Measurements from ENCODE around the gene ILDR2.

The ILDR2 gene

DNA sequence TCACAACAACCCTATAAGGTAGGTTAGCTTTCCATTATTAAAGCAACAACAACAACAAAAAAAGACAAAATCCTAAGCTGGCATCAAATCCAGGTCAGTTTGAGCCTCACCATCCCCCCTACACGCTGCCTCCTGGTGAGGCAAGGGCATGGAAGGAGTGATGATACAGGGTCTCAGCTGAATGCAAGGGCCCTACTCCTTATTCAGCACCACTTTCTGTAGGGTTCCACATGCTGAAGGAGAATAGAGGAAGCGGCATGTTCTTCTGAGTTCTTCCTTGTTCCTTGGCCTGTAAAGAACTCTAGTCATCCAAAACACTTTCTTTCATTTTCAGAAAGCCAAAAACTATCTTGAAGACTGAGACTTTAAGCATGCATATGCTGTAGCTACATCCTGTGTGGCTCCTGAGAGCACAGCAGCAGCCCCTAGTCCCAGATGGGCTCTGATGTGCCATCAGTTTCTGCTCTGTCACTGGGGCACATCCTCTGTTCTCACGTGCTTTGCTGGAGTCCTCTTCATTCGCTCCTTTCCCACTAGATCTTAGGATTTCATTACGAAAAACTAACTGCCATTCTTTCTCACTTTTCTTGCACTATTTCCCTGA, 6.2 kb downstream of the ILDR2 start:
- DNase-seq: no peak

DNA sequence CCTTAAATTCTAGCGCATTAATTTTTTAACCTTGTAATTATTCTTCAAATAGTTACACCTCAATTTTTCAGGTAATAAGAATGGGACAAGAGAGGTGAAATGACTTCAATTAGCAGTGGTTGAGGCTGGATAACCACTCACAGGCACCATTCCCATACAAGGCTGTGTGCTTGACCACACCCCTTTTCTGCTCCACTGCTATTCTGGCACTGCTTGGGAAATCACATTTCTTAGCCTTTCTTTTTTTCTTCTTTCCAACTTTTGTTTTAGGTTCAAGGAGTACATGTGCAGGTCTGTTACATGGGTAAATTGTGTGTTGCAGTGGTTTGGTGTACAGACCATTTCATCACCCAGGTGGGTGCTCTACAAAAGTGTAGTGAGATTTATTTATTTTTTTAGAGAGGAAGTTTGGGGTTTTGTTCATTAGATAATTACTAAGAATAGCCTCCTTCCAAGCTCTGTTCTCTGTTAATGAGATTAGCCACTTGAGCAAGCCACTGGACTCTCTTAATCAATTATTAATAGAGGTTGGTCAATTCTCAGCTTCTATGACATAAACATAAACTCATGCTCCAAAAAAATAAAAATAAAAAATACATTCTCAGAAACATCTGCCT, 14.4 kb downstream of the ILDR2 start:
- no peak for DNase-seq

DNA sequence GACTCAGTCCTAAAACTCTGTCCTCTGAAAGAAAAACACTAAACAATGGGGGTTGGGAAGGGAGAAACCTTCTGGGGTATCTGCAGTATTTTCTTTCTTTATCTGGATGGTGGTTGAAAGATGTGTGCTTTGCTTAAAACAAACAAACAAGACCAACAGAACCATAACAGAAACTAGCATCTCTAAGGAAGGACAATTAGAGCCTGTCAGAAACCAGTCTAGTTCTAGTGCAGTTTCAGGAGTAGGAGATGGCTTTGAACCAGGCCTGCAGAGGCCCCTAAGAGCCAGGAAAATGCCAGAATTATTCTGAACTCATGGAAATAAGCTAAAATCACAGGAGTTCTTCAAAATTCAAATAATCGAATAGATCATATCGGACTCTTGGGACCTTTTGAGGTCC, 18.5 kb downstream of the ILDR2 start:
- no peak for DNase-seq

DNA sequence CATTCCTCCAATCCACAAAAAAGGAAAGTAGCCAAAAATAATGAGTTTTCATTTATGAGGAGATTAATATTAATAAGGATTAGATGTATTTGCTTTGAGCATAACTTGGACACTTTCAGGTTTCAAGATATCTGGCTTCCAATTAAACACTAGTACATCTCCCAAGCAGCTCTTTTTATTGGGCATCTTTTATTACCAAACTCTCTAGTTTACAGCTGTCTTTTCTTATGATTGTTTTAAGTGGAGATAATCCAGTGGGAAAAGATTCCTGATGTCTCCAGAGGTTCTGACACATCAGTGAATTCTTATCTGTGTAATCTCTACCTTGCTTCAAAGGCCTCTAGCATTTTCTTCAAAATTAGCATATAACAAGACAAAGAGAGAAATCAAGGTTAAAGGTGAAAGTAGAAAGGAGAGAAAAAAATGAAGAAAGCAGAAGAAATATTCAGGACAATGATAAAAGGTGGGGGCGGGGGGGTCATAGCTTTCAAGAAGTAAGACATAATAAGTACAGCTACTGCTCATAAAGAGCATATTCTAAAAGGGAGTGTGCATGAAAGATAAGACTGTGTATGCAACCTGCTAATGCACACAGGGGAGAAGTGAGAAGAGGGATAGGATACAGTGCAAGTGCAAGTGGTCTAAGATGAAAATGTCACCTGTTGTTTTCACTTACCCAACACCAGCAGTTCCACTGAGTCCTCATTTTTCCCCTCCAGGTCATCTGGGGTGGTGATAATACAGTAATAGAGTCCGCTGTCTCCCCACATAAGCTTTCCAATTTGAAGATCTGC, 19.1 kb downstream of the ILDR2 start:
- no peak for DNase-seq

DNA sequence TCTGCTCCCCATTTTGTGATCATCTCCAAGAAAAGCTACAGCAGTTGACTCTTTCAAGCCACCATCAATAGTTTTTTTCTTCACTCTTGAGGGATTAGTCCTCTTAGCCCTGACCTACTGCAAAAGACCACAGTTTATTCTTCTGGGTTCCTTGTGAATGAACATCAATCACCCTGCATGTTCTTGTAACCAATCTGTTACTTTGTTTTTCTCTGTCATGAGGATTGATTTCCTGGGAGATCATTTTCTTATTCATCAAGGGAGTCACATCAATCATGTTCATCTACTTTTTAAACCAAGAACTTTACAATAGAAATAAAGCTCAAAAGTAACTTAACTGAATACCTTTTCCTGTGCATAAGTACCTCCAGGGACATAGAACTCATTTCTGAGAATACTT, 21.8 kb downstream of the ILDR2 start:
- no peak for DNase-seq

DNA sequence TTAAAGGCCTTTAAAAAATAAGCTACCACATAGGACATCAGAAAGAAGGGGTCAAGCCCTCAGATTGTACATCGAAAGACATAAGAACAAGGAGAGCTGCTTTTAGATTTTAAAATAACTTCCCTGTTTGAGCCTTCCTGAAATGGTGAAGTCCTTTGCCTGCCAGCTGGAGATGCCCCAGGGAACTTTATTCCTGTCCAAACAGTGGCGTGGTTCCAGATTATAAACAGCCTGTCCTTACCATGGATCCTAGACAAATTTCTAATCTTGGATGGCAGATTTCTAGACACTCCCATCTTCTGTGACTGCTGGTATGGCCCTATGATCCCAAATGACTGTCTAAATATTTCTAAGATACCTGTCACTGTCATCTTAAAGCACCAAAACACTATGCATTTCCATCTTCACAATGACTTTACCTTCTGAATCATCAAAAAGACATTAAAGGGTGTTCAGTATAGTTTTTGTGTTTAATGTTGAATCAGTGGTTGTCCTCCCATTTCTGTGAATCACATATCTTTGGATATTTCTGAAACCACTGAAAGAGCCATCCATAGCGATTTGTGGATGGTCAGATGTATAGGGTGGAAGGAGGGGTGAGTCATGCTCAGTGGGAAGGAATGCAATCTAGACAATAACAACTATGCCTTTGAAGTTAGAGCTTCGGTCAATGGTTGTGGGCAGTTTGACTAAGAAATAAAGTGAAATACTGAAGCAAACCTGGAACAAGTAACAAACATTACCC, 23.2 kb downstream of the ILDR2 start:
- DNase-seq: no peak

DNA sequence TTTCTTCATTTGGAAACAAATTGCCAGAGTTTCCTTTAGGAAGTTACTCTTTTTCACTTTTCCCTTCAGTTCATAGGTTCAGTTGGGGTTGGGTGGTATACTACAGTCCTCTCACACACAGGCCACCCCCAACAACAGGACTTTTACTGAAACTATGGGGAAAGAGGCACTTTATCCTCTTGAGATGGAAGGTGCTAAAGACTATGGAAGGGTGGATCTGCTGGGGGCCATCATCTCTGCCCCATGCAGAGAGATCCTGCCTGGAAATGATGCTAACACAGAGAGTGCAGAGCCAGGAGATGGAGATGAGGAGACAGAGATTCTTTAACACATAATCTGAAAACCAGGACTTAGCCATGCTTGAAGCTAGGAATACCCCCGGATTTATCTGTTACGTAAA, 24.3 kb downstream of the ILDR2 start:
- no peak for DNase-seq

DNA sequence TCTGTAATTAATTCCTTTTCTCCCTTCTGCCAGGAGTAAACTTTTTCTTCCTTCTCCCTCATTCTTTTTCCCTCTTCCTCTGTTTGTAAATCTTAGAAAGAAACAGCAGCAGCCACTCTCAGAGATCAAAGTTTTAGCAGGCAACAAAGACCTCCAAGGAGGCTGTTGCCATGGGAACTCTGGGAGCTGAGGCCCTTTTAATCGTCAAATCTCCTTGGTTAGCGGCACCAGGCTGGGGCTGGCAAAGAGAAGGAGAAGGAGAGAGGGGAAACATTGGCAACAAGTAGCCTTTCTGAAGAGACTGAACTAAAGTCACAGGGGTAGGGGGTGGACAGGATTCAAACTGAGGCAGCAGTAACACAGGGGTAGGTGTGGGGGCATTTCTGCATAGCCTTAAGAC, 25.2 kb downstream of the ILDR2 start:
- no peak for DNase-seq

DNA sequence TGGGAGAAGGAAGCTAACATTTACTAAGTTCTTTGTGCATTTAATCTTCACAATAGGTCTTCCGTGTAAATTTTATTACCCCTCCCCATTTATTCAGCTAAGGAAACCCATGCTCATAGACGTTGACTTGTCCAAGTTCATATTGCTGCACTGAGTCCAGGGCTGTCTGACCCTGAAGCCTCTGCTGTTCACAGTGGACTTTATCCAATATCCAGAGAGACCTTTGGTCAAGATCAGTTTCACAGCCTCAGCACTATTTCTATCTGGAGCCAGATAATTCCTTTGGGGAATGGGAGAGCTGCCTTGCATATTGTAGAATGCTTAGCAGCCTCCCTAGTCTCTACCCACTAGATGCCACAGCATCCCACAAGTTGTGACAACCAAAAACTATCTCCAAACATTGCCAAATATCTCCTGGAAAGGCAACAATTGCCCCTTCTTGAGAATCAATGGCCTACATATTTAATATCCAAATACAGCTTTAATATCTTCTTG, 26.4 kb downstream of the ILDR2 start:
- DNase-seq: no peak

DNA sequence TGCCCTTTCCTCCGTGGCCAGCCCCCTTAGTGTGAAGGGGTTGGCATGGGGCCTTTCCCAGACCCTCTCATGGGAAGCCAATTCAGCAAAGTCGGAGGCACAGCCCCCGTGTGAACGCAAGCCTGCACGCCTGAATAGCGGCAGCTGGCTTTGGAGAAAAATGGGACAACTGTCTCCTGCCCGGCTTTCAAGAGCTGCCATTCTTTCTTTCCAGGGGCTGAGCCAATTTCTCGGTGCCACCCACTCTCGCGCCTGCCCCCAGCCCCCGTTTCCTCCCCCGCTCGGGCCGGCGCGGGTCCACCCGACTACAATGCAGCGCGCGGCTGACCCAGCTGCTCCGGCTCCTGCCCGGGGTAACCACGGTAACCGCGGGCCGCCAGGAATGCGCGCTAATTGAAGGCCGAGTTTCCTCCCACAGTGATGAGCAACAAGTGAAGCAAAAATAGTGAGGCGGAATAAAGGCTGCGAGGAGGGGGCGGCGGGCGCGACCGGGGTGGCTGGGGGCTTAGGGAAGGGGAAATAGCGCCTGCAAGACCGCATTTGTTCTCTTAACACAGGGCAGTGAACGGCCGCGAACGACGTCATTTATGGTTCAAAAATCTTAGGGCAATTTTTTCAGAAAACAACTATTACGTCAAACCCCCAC, 27.8 kb downstream of the ILDR2 start:
- DNase-seq: peak; percentile 82

DNA sequence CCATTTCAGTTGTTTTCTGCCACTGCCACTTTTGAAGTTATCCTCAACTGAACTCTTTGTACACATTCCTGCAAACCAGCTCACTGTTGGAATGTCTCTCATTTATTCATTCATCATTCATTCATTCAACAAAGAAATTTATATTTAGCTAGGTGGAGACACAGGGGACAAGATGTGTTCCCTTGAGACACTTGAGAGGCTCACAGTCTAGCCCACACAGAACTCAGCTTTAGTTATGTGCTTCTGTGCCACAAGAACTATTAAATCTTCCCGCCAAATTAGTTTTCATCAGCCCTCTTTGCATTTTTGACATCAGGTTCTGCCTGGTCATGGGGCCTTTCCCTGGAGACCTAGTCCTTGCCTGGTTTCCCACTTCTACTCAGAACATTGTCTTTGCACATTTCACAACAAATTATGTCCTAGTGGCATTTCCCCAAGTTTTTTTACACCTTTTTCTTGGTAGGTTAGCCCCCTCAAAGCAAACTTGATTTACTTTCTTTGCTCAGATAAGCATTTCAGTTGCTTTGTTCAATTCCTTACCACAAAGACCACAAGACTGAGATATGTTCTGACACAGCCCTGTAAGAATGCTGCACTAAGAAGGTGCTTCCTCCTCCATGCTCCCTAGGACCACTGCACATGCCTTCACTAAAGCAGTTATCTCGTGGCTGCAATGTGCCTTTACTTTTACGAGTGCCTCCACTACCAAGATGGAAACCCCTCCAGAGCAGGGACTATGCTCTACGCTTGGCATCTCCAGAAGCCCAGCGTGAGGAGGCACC, 31.0 kb downstream of the ILDR2 start:
- no peak for DNase-seq

DNA sequence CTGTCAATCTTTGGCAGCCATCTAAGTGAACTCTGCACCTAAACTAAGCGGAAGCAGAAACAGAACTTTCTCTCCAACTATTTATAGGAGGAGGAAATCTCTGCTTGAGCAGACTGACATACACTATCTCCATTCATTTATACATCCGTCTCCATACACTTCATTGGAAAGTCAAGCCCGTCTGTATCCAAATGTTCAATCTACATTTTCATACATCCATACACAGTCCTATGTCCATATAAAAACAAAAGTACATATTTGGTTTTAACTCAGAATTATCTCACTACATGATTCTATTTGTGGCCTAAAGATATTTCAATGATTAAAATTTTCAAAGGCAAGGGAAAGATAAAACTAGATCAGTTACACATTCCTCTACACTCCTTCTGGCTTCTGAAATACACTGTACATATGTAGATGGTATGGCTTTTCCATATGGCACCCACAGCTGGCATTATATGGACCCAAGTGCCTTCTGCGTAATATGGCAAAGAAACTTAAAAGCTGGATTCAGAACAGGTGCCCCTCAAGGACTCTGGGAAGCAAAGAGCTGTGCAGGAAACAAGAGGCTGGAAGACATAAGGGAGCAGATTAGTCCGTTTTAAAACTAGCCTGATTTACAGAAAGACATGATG, 35.5 kb downstream of the ILDR2 start:
- no peak for DNase-seq

DNA sequence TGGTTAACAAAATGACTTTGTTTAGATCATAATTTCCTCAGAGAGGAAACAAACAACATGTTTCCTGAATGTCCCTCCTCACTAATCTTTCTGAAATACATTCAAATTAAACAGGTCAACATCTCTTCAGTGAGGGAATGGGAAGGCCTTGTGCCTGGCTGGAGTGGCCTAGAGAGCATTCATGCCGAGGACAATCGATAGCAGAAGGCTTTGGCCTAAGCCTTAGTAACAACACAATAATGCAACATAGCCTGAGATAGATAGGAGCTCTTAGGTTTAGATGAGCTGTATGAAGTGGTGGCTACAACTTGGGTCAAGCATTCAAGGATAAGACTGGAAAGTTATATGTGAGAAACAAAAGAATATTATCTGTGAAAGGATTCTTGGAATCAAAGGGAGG, 37.4 kb downstream of the ILDR2 start:
- no peak for DNase-seq

DNA sequence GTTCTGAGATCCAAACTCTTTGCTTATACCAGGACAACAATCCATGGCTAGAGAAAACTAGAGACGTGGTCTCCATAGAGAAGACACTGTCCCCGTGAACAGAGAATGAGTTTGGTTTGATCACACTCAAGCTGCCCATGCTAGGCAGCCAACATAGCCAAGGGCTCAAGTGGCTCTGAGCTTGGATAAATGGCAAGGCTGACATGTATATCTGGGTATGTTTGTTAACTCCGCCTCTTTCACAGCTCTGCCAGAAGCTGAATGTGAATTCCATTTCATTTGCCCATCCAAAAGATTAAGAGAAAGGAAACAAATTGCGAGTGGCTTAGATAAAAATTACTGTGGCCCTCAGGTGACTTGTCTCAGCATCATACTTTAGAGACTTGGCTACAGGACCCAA, 38.0 kb downstream of the ILDR2 start:
- no peak for DNase-seq

DNA sequence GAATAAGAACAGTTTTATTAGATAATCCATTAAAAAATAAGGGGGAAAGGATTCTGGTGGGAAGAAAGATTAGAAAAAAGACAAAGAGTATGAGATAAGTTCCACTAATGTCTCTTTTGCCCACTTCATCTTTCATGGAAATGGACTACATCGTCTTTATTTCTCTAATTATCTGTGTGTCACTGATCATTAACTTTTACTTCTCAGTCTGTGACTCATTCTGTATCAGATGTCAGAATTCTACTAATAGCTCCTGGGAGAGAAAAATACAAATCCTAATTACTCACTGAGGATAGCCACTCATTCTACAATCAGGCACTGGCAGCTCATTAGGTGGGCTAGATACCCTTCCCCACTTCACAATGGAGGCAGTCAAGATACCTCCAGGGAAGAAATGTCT, 41.7 kb downstream of the ILDR2 start:
- DNase-seq: no peak

DNA sequence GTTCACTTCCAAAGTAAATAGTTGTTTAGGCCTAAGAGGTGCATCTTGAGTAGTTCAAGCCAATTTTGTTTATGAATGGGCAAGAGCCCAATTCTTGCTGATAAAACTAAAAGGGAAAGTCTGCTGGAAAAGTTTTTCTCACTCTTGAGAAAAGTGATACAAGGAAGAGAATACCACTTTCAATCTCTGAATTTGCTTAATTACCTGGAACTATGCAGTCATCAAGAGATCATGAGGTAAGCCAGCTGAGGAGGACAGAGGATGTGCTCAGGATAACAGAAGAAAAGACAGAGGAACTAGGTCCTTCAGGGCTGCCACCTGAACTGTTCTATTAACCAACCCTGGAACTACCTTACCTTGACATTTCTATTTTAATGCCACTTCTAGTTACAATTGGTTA, 42.2 kb downstream of the ILDR2 start:
- no peak for DNase-seq

DNA sequence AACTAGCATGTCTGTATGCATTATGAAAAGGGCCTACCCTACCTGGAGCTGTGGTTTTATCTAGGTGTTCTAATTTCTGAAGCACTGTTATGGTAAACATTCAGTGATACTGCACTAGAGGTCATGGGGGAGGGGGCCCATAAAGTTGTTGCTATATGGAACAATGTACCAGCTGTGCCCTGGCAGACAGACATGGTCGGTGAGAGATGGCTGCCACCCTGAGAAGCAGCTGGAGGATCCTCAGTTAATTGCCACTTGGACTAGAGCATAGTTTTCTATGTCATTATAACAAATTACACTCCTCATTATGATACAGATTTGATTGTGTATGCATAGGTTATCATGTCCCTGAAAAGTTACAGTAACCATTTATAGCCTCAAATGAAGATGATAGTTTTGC, 45.4 kb downstream of the ILDR2 start:
- DNase-seq: no peak

DNA sequence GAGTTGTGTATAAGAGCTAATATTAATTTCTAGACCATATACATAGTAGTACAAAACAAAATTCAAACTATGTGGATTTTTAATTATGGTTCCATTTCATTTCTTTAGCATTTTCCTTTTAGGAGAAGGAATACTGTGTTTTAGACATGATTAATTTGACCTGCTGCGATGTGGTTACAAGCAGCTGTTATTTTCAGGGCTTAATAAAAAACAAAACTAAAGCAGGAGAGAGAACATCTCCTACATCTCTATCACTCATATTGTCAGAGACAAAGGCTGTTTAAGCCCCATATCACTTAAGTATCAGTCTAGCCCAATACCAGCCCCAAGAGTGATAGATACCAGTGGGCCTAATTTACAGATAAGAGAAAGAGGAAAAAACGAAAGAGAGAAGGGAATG, 47.6 kb downstream of the ILDR2 start:
- no peak for DNase-seq

DNA sequence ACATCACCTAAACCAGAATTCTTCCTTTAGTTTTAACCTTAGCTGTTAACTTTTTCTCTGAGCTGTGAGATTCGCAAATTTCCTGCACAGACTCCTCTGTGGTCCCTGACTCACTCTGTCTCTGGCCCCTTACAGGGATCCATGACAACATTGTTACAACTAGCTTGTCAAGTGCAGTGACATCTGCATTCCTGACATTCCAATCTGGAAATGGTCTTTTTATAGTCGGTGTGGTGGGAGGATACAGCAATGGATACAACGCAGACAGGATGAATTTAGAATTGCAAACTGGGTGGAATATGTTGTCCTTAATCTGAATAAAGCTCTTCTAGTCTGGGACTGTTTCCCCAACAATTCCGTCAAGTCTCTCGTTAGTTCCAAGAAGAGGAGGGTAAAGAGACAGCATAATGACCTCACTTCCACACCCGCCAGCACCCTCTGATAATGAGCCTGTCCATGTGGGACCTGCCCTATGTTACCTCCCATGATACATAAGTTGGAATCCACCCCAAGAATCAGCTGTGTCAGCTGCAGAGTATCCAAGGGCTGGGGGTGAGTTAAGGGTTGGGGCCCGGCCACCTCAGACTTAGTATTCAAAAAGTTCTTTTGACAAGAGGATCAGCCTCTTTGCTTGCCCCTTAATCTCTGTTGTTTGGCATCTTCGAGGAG, 49.4 kb downstream of the ILDR2 start:
- DNase-seq: no peak

DNA sequence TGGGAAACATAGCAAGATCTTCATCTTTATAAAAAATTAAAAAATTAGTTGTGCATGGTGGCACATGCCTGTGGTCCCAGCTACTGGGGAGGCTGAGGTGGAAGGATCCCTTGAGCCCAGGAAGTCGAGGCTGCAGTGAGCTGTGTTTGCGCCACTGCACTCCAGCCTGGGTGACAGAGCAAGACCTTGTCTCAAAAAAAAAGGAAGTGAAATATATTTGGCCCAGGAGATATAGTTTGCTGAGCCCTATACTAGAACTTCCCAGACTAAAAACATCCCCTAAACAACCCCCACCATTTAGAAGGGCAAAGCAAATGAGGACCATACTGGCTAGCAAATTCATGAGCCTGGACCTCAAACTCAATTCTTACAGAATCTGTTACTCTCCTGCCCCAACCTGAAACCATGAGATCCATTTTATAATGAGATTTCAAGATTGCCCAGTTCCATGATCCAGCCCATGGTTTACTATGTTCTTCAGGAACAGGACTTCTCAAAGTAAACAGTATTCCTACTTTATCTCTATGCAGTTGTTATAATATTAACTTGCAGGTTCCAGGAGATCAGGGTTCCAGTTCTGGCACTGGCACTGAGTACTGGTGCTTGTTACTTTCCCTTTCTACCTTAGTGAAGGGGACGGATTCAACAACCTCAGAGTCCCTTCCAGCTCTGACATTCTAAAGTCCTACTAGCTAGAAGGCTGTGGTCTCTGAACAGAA, 50.4 kb downstream of the ILDR2 start:
- no peak for DNase-seq
